Fibroblast of lung (primary cell): ENCODE data around the gene DNAI1. TPM values are rescaled to one million over a fixed set of nuclear protein-coding genes. Genes with fewer than 3 reads are reported as not detected.

Source experiments
- DNase-seq, 2 donors: peaks; one replicate each; pipeline versions ENCODE4 v3.0.0 to v3.0.0-alpha.2; 2010; ENCODE audit warnings: low read depth in 2 of 2
- H2AFZ ChIP-seq: 2 replicates; pipeline ENCODE4 v1.5.1; 2012; ENCODE audit warnings: low read length, control low read depth, inconsistent platforms
- H3K27ac ChIP-seq: 2 replicates; pipeline ENCODE4 v1.5.1; 2011; ENCODE audit warnings: low read length, control low read depth; ENCODE audit not compliant: insufficient read depth
- H3K27me3 ChIP-seq: 2 replicates; pipeline ENCODE4 v1.5.1; 2011; ENCODE audit warnings: mild to moderate bottlenecking, low read length; ENCODE audit not compliant: control insufficient read depth, insufficient read depth
- H3K36me3 ChIP-seq: 2 replicates; pipeline ENCODE4 v1.5.1; 2011; ENCODE audit warnings: low read length; ENCODE audit not compliant: control insufficient read depth, insufficient read depth
- H3K4me1 ChIP-seq: 2 replicates; pipeline ENCODE4 v1.5.1; 2011; ENCODE audit warnings: low read length; ENCODE audit not compliant: control insufficient read depth, insufficient read depth; ENCODE audit errors: extremely low read depth
- H3K4me2 ChIP-seq: 2 replicates; pipeline ENCODE4 v1.5.1; 2011; ENCODE audit warnings: low read length, control low read depth; ENCODE audit not compliant: insufficient read depth; ENCODE audit errors: extremely low read depth
- H3K4me3 ChIP-seq, 4 experiments: fragments of 200-600 bp in 1 of 4; sonication (generic) in 1 of 4; replicated peaks in 1 of 4; 2 replicates each; pipeline ENCODE4 v1.5.1; 2011 to 2016; ENCODE audit warnings: low read length in 4 of 4, low read depth in 3 of 4, mild to moderate bottlenecking in 3 of 4, control low read depth in 2 of 4, inconsistent platforms in 1 of 4, mixed read lengths in 1 of 4; ENCODE audit not compliant: insufficient read depth in 1 of 4; ENCODE audit errors: control extremely low read depth in 1 of 4
- H3K79me2 ChIP-seq: 2 replicates; pipeline ENCODE4 v1.5.1; 2012; ENCODE audit warnings: mild to moderate bottlenecking, low read length, inconsistent platforms; ENCODE audit not compliant: control insufficient read depth, insufficient read depth
- H3K9ac ChIP-seq: 2 replicates; pipeline ENCODE4 v1.5.1; 2011; ENCODE audit warnings: mild to moderate bottlenecking, low read length, control low read depth; ENCODE audit not compliant: insufficient read depth
- H3K9me3 ChIP-seq: 2 replicates; pipeline ENCODE4 v1.5.1; 2012; ENCODE audit warnings: low read depth, low read length; ENCODE audit not compliant: control insufficient read depth, insufficient read depth
- H4K20me1 ChIP-seq: 2 replicates; pipeline ENCODE4 v1.5.1; 2011; ENCODE audit warnings: low read length; ENCODE audit not compliant: control insufficient read depth, insufficient read depth; ENCODE audit errors: extremely low read depth
- CTCF ChIP-seq, 2 donors: IDR thresholded peaks in 1 of 2; conservative IDR thresholded peaks in 1 of 2; 1 replicate in 1 of 2; 2 replicates in 1 of 2; pipeline ENCODE4 v1.5.1; 2011 to 2012; ENCODE audit warnings: low read length in 2 of 2, control low read depth in 1 of 2, inconsistent platforms in 1 of 2, low read depth in 1 of 2, mild to moderate bottlenecking in 1 of 2
- EZH2 ChIP-seq: IDR thresholded peaks from 2 replicates; pipeline ENCODE4 v1.5.1; 2012; ENCODE audit warnings: low read length, control low read depth, mild to moderate bottlenecking; ENCODE audit errors: missing control alignments
- polyA plus RNA-seq, 2 donors: library from polyadenylated mRNA; depleted of rRNA in 1 of 2; stranded (reverse) in 1 of 2; unstranded in 1 of 2; fragments of >200 nt; gene quantifications; 2 replicates each; pipeline ENCODE4 v1.2.1, GENCODE V29; 2011 to 2012; ENCODE audit warnings: missing spikeins in 1 of 2
- total RNA-seq: library from RNA; depleted of rRNA; stranded (reverse); fragments of >200 nt; gene quantifications from 2 replicates; pipeline ENCODE4 v1.2.1, GENCODE V29; 2014

The DNAI1 gene
- total and polyA plus RNA-seq, 2 donors (not counting 1 experiment from before 2014, with no cell fraction given): not detected

- no peak for DNase-seq
- Histone ChIP-seq H4K20me1 (no peaks in the 10 kb centered on the region), H3K9me3 (no peaks in the 10 kb centered on the region)
Observed at GRCh38 chr9:34484678-34485077, 26.1 kb downstream of the DNAI1 start.

GRCh38 chr9:34485822-34486221 is 27.2 kb downstream of the DNAI1 start:
- no peak for TF ChIP-seq CTCF (conservative IDR thresholded peaks at IDR 0.05 in 1 of 2, IDR thresholded peaks at IDR 0.05 in 1 of 2; ENCODE audit: low read depth in 1 of 2, low read length in 2 of 2)
- no peak for TF ChIP-seq EZH2
- no peak overlapping the region for H3K9ac ChIP-seq

More at GRCh38 chr9:34484678-34485077, 26.1 kb downstream of the DNAI1 start:
- Histone ChIP-seq H3K4me3 (no peak overlapping the region), H3K4me2 (no peak overlapping the region), H3K9ac (no peak overlapping the region), H3K27ac (no peak overlapping the region), H3K36me3 (no peaks in the 10 kb centered on the region), H2AFZ (no peak overlapping the region), H3K27me3 (peaks cover 3% of the 10 kb centered on the region), H3K79me2 (no peaks in the 10 kb centered on the region), H3K4me1 (no peaks in the 10 kb centered on the region)
- TF ChIP-seq CTCF (conservative IDR thresholded peaks at IDR 0.05 in 1 of 2, IDR thresholded peaks at IDR 0.05 in 1 of 2; ENCODE audit: low read depth in 1 of 2, low read length in 2 of 2) (no peak), EZH2 (no peak)

GRCh38 chr9:34486572-34486971 is 28.0 kb downstream of the DNAI1 start:
- Histone ChIP-seq H3K4me2 (no peak overlapping the region), H3K9me3 (no peaks in the 10 kb centered on the region), H3K9ac (no peak overlapping the region), H3K36me3 (no peaks in the 10 kb centered on the region), H3K4me1 (no peaks in the 10 kb centered on the region), H3K27me3 (peaks cover 3% of the 10 kb centered on the region), H4K20me1 (no peaks in the 10 kb centered on the region), H3K27ac (no peak overlapping the region), H3K79me2 (no peaks in the 10 kb centered on the region), H3K4me3 (no peak overlapping the region), H2AFZ (no peak overlapping the region)
- DNase-seq: no peak
- no peak for TF ChIP-seq CTCF (conservative IDR thresholded peaks at IDR 0.05 in 1 of 2, IDR thresholded peaks at IDR 0.05 in 1 of 2; ENCODE audit: low read depth in 1 of 2, low read length in 2 of 2)
- no peak for TF ChIP-seq EZH2

More at GRCh38 chr9:34485822-34486221, 27.2 kb downstream of the DNAI1 start:
- Histone ChIP-seq H3K4me3 (no peak overlapping the region), H3K27ac (no peak overlapping the region), H2AFZ (no peak overlapping the region), H4K20me1 (no peaks in the 10 kb centered on the region), H3K79me2 (no peaks in the 10 kb centered on the region), H3K36me3 (no peaks in the 10 kb centered on the region), H3K9me3 (no peaks in the 10 kb centered on the region), H3K27me3 (peaks cover 3% of the 10 kb centered on the region), H3K4me2 (no peak overlapping the region), H3K4me1 (no peaks in the 10 kb centered on the region)
- DNase-seq: no peak
